GM18907 (cell line): ENCODE data around the gene VPS35.
A peak's percentile ranks its signal among the peaks of the same experiment; 100 is the strongest.
"Not testable (repeated sequence)": the region's sequence is repeated elsewhere in the genome, so short reads cannot be mapped to it uniquely, and the experiment has no call there.

Source experiments
- ATAC-seq: cut with Tn5 transposase; IDR thresholded peaks from one replicate; pipeline ENCODE4 v1.9.1; 2021; ENCODE audit warnings: mild to moderate bottlenecking, moderate library complexity; ENCODE audit not compliant: unreplicated experiment

VPS35 gene

GRCh38 chr16:46713634-46714033 is 24.7 kb upstream of the VPS35 start:
- no peak for ATAC-seq

GRCh38 chr16:46712911-46713310 is 23.9 kb upstream of the VPS35 start:
- no peak for ATAC-seq

GRCh38 chr16:46711106-46712058 is 22.4 kb upstream of the VPS35 start:
- ATAC-seq: no peak

- ATAC-seq: no peak
Observed at GRCh38 chr16:46709469-46710005, 20.6 kb upstream of the VPS35 start.

GRCh38 chr16:46706642-46707041 is 17.7 kb upstream of the VPS35 start:
- ATAC-seq: no peak

GRCh38 chr16:46702030-46702429 is 13.1 kb upstream of the VPS35 start:
- no peak for ATAC-seq

GRCh38 chr16:46701615-46702014 is 12.6 kb upstream of the VPS35 start:
- no peak for ATAC-seq

GRCh38 chr16:46700048-46700447 is 11.1 kb upstream of the VPS35 start:
- no peak for ATAC-seq

- no peak for ATAC-seq
Observed at GRCh38 chr16:46696957-46697356, 8.0 kb upstream of the VPS35 start.

GRCh38 chr16:46695937-46696336 is 7.0 kb upstream of the VPS35 start:
- ATAC-seq: no peak

GRCh38 chr16:46693598-46693997 is 4.6 kb upstream of the VPS35 start:
- no peak for ATAC-seq

GRCh38 chr16:46691726-46692125 is 2.7 kb upstream of the VPS35 start:
- no peak for ATAC-seq

- no peak for ATAC-seq
Observed at GRCh38 chr16:46690281-46691178, 1.6 kb upstream of the VPS35 start.

- ATAC-seq: peak; percentile 81
Observed at GRCh38 chr16:46689365-46690280, 645 bp upstream of the VPS35 start, which contains the start of gene ORC6. Gene ORC6 (plus strand): TSS chr16:46689659. CDS start chr16:46689706, 47 bp downstream.

- ATAC-seq: no peak
Observed at GRCh38 chr16:46688101-46688653, 801 bp downstream of the VPS35 start.

GRCh38 chr16:46687486-46687885 is 1.5 kb downstream of the VPS35 start:
- no peak for ATAC-seq

- ATAC-seq: no peak
Observed at GRCh38 chr16:46686815-46687473, 2.0 kb downstream of the VPS35 start.

- ATAC-seq: not testable (repeated sequence)
Observed at GRCh38 chr16:46681867-46682266, 7.1 kb downstream of the VPS35 start.

GRCh38 chr16:46677943-46678342 is 11.0 kb downstream of the VPS35 start:
- ATAC-seq: not testable (repeated sequence)
